IMR-90 (cell line): ENCODE data around the gene BOD1L1. TPM values are rescaled to one million over a fixed set of nuclear protein-coding genes. Genes with fewer than 3 reads are reported as not detected.

Experiments used
- ATAC-seq: fragments of 200-7000 bp; cut with Tn5 transposase; 2 replicates; pipeline ENCODE4 v1.9.1; 2020; ENCODE audit warnings: low read depth, mild to moderate bottlenecking, moderate library complexity
- BruUV-seq: library from RNA; stranded (reverse); fragments of 400-500 nt; replicated peaks from 2 replicates; lab custom pipeline; 2021; lab: Mats Ljungman, UMichigan
- CTCF ChIA-PET: fragments of 300-600 bp; formaldehyde crosslinking; extraction: SDS; loops from one replicate; lab custom pipeline; 2021; ENCODE audit warnings: antibody characterized with exemption; lab: Yijun Ruan, JAX
- POLR2A ChIA-PET: fragments of 300-600 bp; sonication (Branson Sonifier 250); formaldehyde crosslinking; loops from one replicate; lab custom pipeline; 2022; ENCODE audit warnings: antibody characterized with exemption; ENCODE audit not compliant: unreplicated experiment; lab: Charles Lee
- DNase-seq: peaks from one replicate; pipeline ENCODE4 v3.0.0; 2013
- H2AFZ ChIP-seq: replicated peaks from 2 replicates; pipeline ENCODE3; 2013; ENCODE audit warnings: low read length, mild to moderate bottlenecking; ENCODE audit not compliant: poor library complexity
- H2AK5ac ChIP-seq: 2 replicates; pipeline ENCODE4 v1.6.1; 2013; ENCODE audit warnings: low read depth, low read length, inconsistent platforms
- H2AK9ac ChIP-seq: replicated peaks from 2 replicates; pipeline ENCODE3; 2013; ENCODE audit warnings: mild to moderate bottlenecking, low read depth, low read length, moderate library complexity; ENCODE audit not compliant: poor library complexity
- H2BK120ac ChIP-seq: 2 replicates; pipeline ENCODE4 v1.6.1; 2013; ENCODE audit warnings: low read depth, low read length, inconsistent platforms
- H2BK15ac ChIP-seq: 3 replicates; pipeline ENCODE4 v1.6.1; 2013; ENCODE audit warnings: low read depth, low read length, inconsistent platforms
- H2BK20ac ChIP-seq: 2 replicates; pipeline ENCODE4 v1.6.1; 2013; ENCODE audit warnings: low read depth, mild to moderate bottlenecking, inconsistent platforms, low read length, moderate library complexity
- H2BK5ac ChIP-seq: 2 replicates; pipeline ENCODE4 v1.6.1; 2013; ENCODE audit warnings: mild to moderate bottlenecking, low read depth, low read length, inconsistent platforms; ENCODE audit not compliant: poor library complexity, severe bottlenecking
- H3K14ac ChIP-seq: replicated peaks from 2 replicates; pipeline ENCODE4 v1.6.1; 2013; ENCODE audit warnings: low read depth, low read length, inconsistent platforms
- H3K18ac ChIP-seq: 2 replicates; pipeline ENCODE4 v1.6.1; 2013; ENCODE audit warnings: low read depth, low read length, control low read depth
- H3K23ac ChIP-seq: 2 replicates; pipeline ENCODE4 v1.6.1; 2013; ENCODE audit warnings: low read depth, low read length, inconsistent platforms
- H3K27ac ChIP-seq: 2 replicates; pipeline ENCODE4 v1.5.1; 2013; ENCODE audit warnings: mild to moderate bottlenecking, control low read depth, low read length; ENCODE audit not compliant: insufficient read depth
- H3K27me3 ChIP-seq: 2 replicates; pipeline ENCODE4 v1.6.1; 2013; ENCODE audit warnings: low read length; ENCODE audit not compliant: control insufficient read depth, insufficient read depth
- H3K36me3 ChIP-seq: 2 replicates; pipeline ENCODE4 v1.6.1; 2013; ENCODE audit warnings: low read length, mixed read lengths; ENCODE audit not compliant: control insufficient read depth, insufficient read depth
- H3K4ac ChIP-seq: 2 replicates; pipeline ENCODE4 v1.6.1; 2013; ENCODE audit warnings: low read depth, low read length, inconsistent platforms
- H3K4me1 ChIP-seq: 2 replicates; pipeline ENCODE4 v1.6.1; 2013; ENCODE audit warnings: low read length, mixed read lengths; ENCODE audit not compliant: control insufficient read depth, insufficient read depth
- H3K4me2 ChIP-seq: 2 replicates; pipeline ENCODE4 v1.6.1; 2013; ENCODE audit warnings: low read depth, mild to moderate bottlenecking, control low read depth, low read length, moderate library complexity
- H3K4me3 ChIP-seq: 2 replicates; pipeline ENCODE4 v1.5.1; 2013; ENCODE audit warnings: low read depth, mild to moderate bottlenecking, control low read depth, low read length, moderate library complexity; ENCODE audit not compliant: insufficient read depth
- H3K56ac ChIP-seq: 2 replicates; pipeline ENCODE4 v1.6.1; 2013; ENCODE audit warnings: low read length, inconsistent platforms; ENCODE audit not compliant: insufficient read depth; ENCODE audit errors: extremely low read depth
- H3K79me1 ChIP-seq, 2 experiments: 2 replicates each; pipeline ENCODE4 v1.6.1; 2013; ENCODE audit warnings: low read length in 2 of 2, inconsistent platforms in 1 of 2, low read depth in 1 of 2
- H3K9ac ChIP-seq: 2 replicates; pipeline ENCODE4 v1.6.1; 2013; ENCODE audit warnings: low read depth, low read length, control low read depth
- H3K9me1 ChIP-seq: 2 replicates; pipeline ENCODE4 v1.6.1; 2013; ENCODE audit warnings: low read length, inconsistent platforms; ENCODE audit not compliant: insufficient read depth
- H3K9me3 ChIP-seq: 2 replicates; pipeline ENCODE4 v1.6.1; 2013; ENCODE audit warnings: low read length; ENCODE audit not compliant: control insufficient read depth, insufficient read depth
- H4K20me1 ChIP-seq: 2 replicates; pipeline ENCODE4 v1.6.1; 2013; ENCODE audit warnings: low read length, inconsistent platforms; ENCODE audit not compliant: insufficient read depth
- H4K5ac ChIP-seq: 2 replicates; pipeline ENCODE4 v1.6.1; 2013; ENCODE audit warnings: mild to moderate bottlenecking, low read depth, low read length, control low read depth
- H4K8ac ChIP-seq, 2 experiments: 2 replicates each; pipeline ENCODE4 v1.6.1; 2013; ENCODE audit warnings: low read depth in 2 of 2, low read length in 2 of 2, control low read depth in 1 of 2, inconsistent platforms in 1 of 2
- H4K91ac ChIP-seq: 2 replicates; pipeline ENCODE4 v1.6.1; 2013; ENCODE audit warnings: low read depth, low read length, inconsistent platforms; ENCODE audit not compliant: insufficient read depth
- CHD1 ChIP-seq: IDR thresholded peaks from 2 replicates; pipeline ENCODE4 v1.6.1; 2012; ENCODE audit warnings: low read depth, low read length, improper control_type of control experiment
- CTCF ChIP-seq: conservative IDR thresholded peaks from 2 replicates; pipeline ENCODE4 v1.5.1; 2012; ENCODE audit warnings: mild to moderate bottlenecking, low read depth, low read length, improper control_type of control experiment
- MAFK ChIP-seq: IDR thresholded peaks from 2 replicates; pipeline ENCODE4 v1.6.1; 2012; ENCODE audit warnings: low read depth, low read length, improper control_type of control experiment
- MAZ ChIP-seq: IDR thresholded peaks from 2 replicates; pipeline ENCODE4 v1.6.1; 2012; ENCODE audit warnings: low read depth, mild to moderate bottlenecking, low read length, improper control_type of control experiment, moderate library complexity, borderline replicate concordance
- MXI1 ChIP-seq: IDR thresholded peaks from 2 replicates; pipeline ENCODE4 v1.6.1; 2012; ENCODE audit warnings: low read depth, mild to moderate bottlenecking, low read length, moderate library complexity, borderline replicate concordance
- NFE2L2 ChIP-seq: fragments of 150-350 bp; IDR thresholded peaks from 2 replicates; pipeline ENCODE4 v1.6.1; 2016; ENCODE audit warnings: low read depth, mild to moderate bottlenecking, low read length
- POLR2A ChIP-seq: IDR thresholded peaks from 2 replicates; pipeline ENCODE4 v1.6.1; 2012; ENCODE audit warnings: mild to moderate bottlenecking, low read depth, low read length
- RFX5 ChIP-seq: IDR thresholded peaks from 2 replicates; pipeline ENCODE4 v1.8.0; 2012; ENCODE audit warnings: low read depth, mild to moderate bottlenecking, low read length, moderate library complexity
- SMC3 ChIP-seq: fragments of 150-350 bp; IDR thresholded peaks from 2 replicates; pipeline ENCODE4 v1.6.1; 2016; ENCODE audit warnings: low read depth, mild to moderate bottlenecking, antibody characterized with exemption, low read length, moderate library complexity
- USF2 ChIP-seq: fragments of 150-350 bp; IDR thresholded peaks from 2 replicates; pipeline ENCODE4 v1.6.1; 2017; ENCODE audit warnings: mild to moderate bottlenecking, antibody characterized with exemption, low read length, low read depth
- WGBS, 2 experiments: methylation state at CpG; one replicate each; pipeline versions ENCODE4 v1.1.5 to v1.1.7; 2013; ENCODE audit warnings: missing lambda C conversion rate in 2 of 2; ENCODE audit not compliant: insufficient read length in 1 of 2; ENCODE audit errors: extremely low coverage in 2 of 2; 5-methylcytosine and 5-hydroxymethylcytosine counted together
- dilution Hi-C: fragments of 300-500 bp; cut with HindIII; formaldehyde crosslinking; loops from one replicate; pipeline ENCODE4 v1.14.3; 2018; ENCODE audit warnings: low sequenced_read_pairs; ENCODE audit not compliant: unreplicated experiment
- in situ Hi-C: fragments of 300-500 bp; cut with MboI; formaldehyde crosslinking; loops from 3 replicates; pipeline ENCODE4 v1.14.3; 2019; ENCODE audit warnings: low sequenced_read_pairs, inconsistent platforms, mixed read lengths
- intact Hi-C: fragments of 100-400 bp; cut with micrococcal nuclease; formaldehyde crosslinking; loops from 2 replicates; pipeline ENCODE4 v1.10.0; 2022
- polyA plus RNA-seq, 3 experiments: library from polyadenylated mRNA; depleted of rRNA; stranded (reverse); fragments of >200 nt; gene quantifications; 2 replicates each; pipeline ENCODE4 v1.2.3, GENCODE V29; 2012; ENCODE audit warnings: low replicate concordance in 1 of 3
- total RNA-seq: library from RNA; depleted of rRNA; stranded (reverse); fragments of >200 nt; gene quantifications from 2 replicates; pipeline ENCODE4 v1.2.3, GENCODE V29; 2012

The BOD1L1 gene
- total and polyA plus RNA-seq, 2 of the 4 experiments (the other 2 are of a cell fraction): 13.5 to 26.9 TPM

GRCh38 chr4:13538427-13538973 lies 89.0 kb downstream of the BOD1L1 start:
- CTCF ChIA-PET: no interaction called here
- ATAC-seq: no peak
- Histone ChIP-seq H4K8ac (no peak overlapping the region), H3K4me3 (no peak overlapping the region), H3K14ac (no peak overlapping the region), H3K27me3 (peaks cover 99% of the 10 kb centered on the region), H4K20me1 (no peaks in the 10 kb centered on the region), H3K4me1 (no peaks in the 10 kb centered on the region), H2BK120ac (no peak overlapping the region), H3K23ac (no peak overlapping the region; the same call in 1 of the 2 replicates), H3K56ac (no peak overlapping the region), H2BK20ac (no peak overlapping the region), H3K9ac (no peak overlapping the region), H3K9me1 (no peaks in the 10 kb centered on the region), H2BK15ac (no peak overlapping the region), H3K4me2 (no peak overlapping the region), H2AK9ac (no peak overlapping the region), H3K79me1 (no peaks in the 10 kb centered on the region), H2AFZ (no peak overlapping the region), H4K5ac (no peak overlapping the region), H3K27ac (no peak overlapping the region), H4K91ac (no peak overlapping the region), H3K36me3 (no peaks in the 10 kb centered on the region), H3K4ac (no peak overlapping the region), H2AK5ac (no peak overlapping the region), H2BK5ac (no peak overlapping the region), H3K18ac (no peak overlapping the region), H3K9me3 (peaks cover 15% of the 10 kb centered on the region)
- 20% methylated on average over 1 of the region's 16 CpGs; no CpG with 5 or more reads in 1 of the 2 experiments for WGBS, 2 experiments
- intact Hi-C loops (no loop called here), in situ Hi-C loops (no loop called here), dilution Hi-C loops (no loop called here)
- POLR2A ChIA-PET: no interaction called here
- no TSS peak for BruUV-seq
- no peak for TF ChIP-seq CHD1
- TF ChIP-seq USF2: no peak
- no peak for TF ChIP-seq MAFK
- TF ChIP-seq CTCF: no peak
- no peak for TF ChIP-seq MXI1
- no peak for TF ChIP-seq MAZ
- TF ChIP-seq SMC3: no peak
- TF ChIP-seq RFX5: no peak
- no peak for TF ChIP-seq NFE2L2
- no peak for TF ChIP-seq POLR2A
- DNase-seq: no peak
